BJ (cell line): ENCODE data around the gene LHFPL6. TPM values are rescaled to one million over a fixed set of nuclear protein-coding genes. Genes with fewer than 3 reads are reported as not detected.
"Not testable (repeated sequence)": the region's sequence is repeated elsewhere in the genome, so short reads cannot be mapped to it uniquely, and the experiment has no call there.

Source experiments
- CTCF ChIA-PET: fragments of 350-600 bp; formaldehyde crosslinking; extraction: SDS; loops from one replicate; lab custom pipeline; 2021; ENCODE audit warnings: antibody characterized with exemption, inconsistent platforms; lab: Yijun Ruan, JAX
- POLR2A ChIA-PET: fragments of 300-600 bp; sonication (Branson Sonifier 250); formaldehyde crosslinking; extraction: SDS; loops from one replicate; lab custom pipeline; 2021; ENCODE audit warnings: antibody characterized with exemption; lab: Charles Lee
- DNase-seq: peaks from one replicate; pipeline ENCODE4 v3.0.0-alpha.2; 2011; ENCODE audit warnings: low read depth
- H3K27me3 ChIP-seq: 2 replicates; pipeline ENCODE4 v1.6.0; 2011; ENCODE audit warnings: low read length; ENCODE audit not compliant: control insufficient read depth, insufficient read depth
- H3K36me3 ChIP-seq: 2 replicates; pipeline ENCODE4 v1.5.1; 2011; ENCODE audit warnings: low read length; ENCODE audit not compliant: control insufficient read depth, insufficient read depth
- H3K4me3 ChIP-seq: 2 replicates; pipeline ENCODE4 v1.5.1; 2011; ENCODE audit warnings: low read depth, mild to moderate bottlenecking, control low read depth, low read length
- CTCF ChIP-seq: IDR thresholded peaks from 2 replicates; pipeline ENCODE4 v1.5.1; 2011; ENCODE audit warnings: low read depth, mild to moderate bottlenecking, control low read depth, inconsistent platforms, low read length, moderate library complexity; ENCODE audit not compliant: insufficient read depth
- polyA plus RNA-seq: library from polyadenylated mRNA; depleted of rRNA; stranded (reverse); fragments of >200 nt; gene quantifications from 2 replicates; pipeline ENCODE4 v1.2.3, GENCODE V29; 2011

LHFPL6 gene
- polyA plus RNA-seq, 1 experiment = 69.0 TPM

GRCh38 chr13:39349391-39349960, 253.5 kb downstream of the LHFPL6 start:
- ChIA-PET POLR2A (no interaction called here), CTCF (no interaction called here)
- H3K36me3 ChIP-seq = no peaks in the 10 kb centered on the region
- H3K27me3 ChIP-seq = no peaks in the 10 kb centered on the region
- H3K4me3 ChIP-seq = no peak overlapping the region
- no peak for DNase-seq
- TF ChIP-seq CTCF = no peak

GRCh38 chr13:39347926-39348901, 254.8 kb downstream of the LHFPL6 start:
- Histone ChIP-seq H3K4me3 (no peak overlapping the region), H3K27me3 (no peaks in the 10 kb centered on the region), H3K36me3 (no peaks in the 10 kb centered on the region)
- ChIA-PET CTCF (no interaction called here), POLR2A (no interaction called here)
- DNase-seq = no peak
- TF ChIP-seq CTCF = no peak

- Histone ChIP-seq H3K27me3 (no peaks in the 10 kb centered on the region), H3K4me3 (no peak overlapping the region), H3K36me3 (no peaks in the 10 kb centered on the region)
- ChIA-PET POLR2A (no interaction called here), CTCF (no interaction called here)
- no peak for TF ChIP-seq CTCF
- DNase-seq = no peak
Measured at GRCh38 chr13:39345982-39346381, 257.0 kb downstream of the LHFPL6 start.

- CTCF ChIA-PET = interaction anchor here (1.3 to 1.4 kb wide), 2 partner anchors 9 to 271 kb away, joined by 3 read pairs; no protein-coding TSS in a partner anchor
Measured at GRCh38 chr13:39341251-39341650, 261.7 kb downstream of the LHFPL6 start.

GRCh38 chr13:39338114-39338513, 264.9 kb downstream of the LHFPL6 start:
- not testable (repeated sequence) for H3K27me3 ChIP-seq, H3K36me3 ChIP-seq, H3K4me3 ChIP-seq, DNase-seq
- POLR2A ChIA-PET = interaction anchor here (0.5 kb wide), 1 partner anchor 1198 kb away, joined by 8 read pairs; no protein-coding TSS in a partner anchor
- CTCF ChIA-PET = interaction anchor here (0.5 kb wide), 1 partner anchor 227 kb away, joined by 3 read pairs; no protein-coding TSS in a partner anchor

More at GRCh38 chr13:39341251-39341650, 261.7 kb downstream of the LHFPL6 start:
- no peak for DNase-seq
- Histone ChIP-seq H3K4me3 (no peak overlapping the region), H3K27me3 (no peaks in the 10 kb centered on the region), H3K36me3 (no peaks in the 10 kb centered on the region)
- POLR2A ChIA-PET = no interaction called here
- TF ChIP-seq CTCF = no peak
